GM12801 (cell line): ENCODE data around the gene SSR2.

ENCODE experiments used
- CTCF ChIP-seq: IDR thresholded peaks from one replicate; pipeline ENCODE4 v1.5.1; 2011; ENCODE audit warnings: control low read depth; ENCODE audit not compliant: insufficient read length; ENCODE audit errors: extremely low read depth

SSR2 gene

GRCh38 chr1:156052862-156053767 lies 32.4 kb upstream of the SSR2 start:
- no peak for TF ChIP-seq CTCF

GRCh38 chr1:156051011-156051725 lies 30.4 kb upstream of the SSR2 start:
- no peak for TF ChIP-seq CTCF

GRCh38 chr1:156050376-156050775 lies 29.6 kb upstream of the SSR2 start:
- no peak for TF ChIP-seq CTCF

- no peak for TF ChIP-seq CTCF
Observed at GRCh38 chr1:156048663-156049258, 28.0 kb upstream of the SSR2 start.

- no peak for TF ChIP-seq CTCF
Observed at GRCh38 chr1:156045076-156045475, 24.3 kb upstream of the SSR2 start.

- TF ChIP-seq CTCF: no peak
Observed at GRCh38 chr1:156042828-156043227, 22.1 kb upstream of the SSR2 start.

- no peak for TF ChIP-seq CTCF
Observed at GRCh38 chr1:156033011-156033410, 12.3 kb upstream of the SSR2 start.
